ENCODE results near the gene FERMT2.

DNA sequence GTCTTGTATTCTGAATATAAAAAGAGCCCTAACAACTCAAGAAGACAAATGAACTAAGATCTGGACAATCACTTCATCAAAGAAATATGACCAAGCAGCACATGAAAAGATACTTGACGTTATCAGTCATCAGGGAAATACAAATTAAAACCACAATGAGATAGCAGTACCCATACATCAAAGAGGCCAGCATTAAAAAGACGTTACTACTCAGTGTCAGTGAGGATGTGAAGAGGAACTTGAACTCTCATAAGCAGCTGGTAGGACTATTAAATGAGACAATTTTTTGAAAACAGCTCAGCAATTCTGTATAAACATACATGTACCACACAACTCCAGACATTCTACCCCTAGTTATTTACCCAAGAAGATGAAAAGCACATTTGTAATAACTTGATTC lies 55.9 kb downstream of the FERMT2 start:
- TF ChIP-seq EZH2phosphoT487 (IDR thresholded peaks at IDR 0.05; ENCODE audit: borderline replicate concordance, low read length) (no peak), EZH2 (IDR thresholded peaks at IDR 0.05; ENCODE audit: low read length, unreplicated experiment) (no peak)
- TF ChIP-seq, protein P1, sequence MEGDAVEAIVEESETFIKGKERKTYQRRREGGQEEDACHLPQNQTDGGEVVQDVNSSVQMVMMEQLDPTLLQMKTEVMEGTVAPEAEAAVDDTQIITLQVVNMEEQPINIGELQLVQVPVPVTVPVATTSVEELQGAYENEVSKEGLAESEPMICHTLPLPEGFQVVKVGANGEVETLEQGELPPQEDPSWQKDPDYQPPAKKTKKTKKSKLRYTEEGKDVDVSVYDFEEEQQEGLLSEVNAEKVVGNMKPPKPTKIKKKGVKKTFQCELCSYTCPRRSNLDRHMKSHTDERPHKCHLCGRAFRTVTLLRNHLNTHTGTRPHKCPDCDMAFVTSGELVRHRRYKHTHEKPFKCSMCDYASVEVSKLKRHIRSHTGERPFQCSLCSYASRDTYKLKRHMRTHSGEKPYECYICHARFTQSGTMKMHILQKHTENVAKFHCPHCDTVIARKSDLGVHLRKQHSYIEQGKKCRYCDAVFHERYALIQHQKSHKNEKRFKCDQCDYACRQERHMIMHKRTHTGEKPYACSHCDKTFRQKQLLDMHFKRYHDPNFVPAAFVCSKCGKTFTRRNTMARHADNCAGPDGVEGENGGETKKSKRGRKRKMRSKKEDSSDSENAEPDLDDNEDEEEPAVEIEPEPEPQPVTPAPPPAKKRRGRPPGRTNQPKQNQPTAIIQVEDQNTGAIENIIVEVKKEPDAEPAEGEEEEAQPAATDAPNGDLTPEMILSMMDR (conservative IDR thresholded peaks at IDR 0.05; ENCODE audit: low read depth, low read length), result no peak
